Left ventricle myocardium inferior (tissue), 1 donor: Measurements from ENCODE around the gene ARIH1. TPM values are rescaled to one million over a fixed set of nuclear protein-coding genes. Genes with fewer than 3 reads are reported as not detected.
"Not testable (repeated sequence)": the region's sequence is repeated elsewhere in the genome, so short reads cannot be mapped to it uniquely, and the experiment has no call there.

Source experiments
- DNase-seq: peaks from one replicate; pipeline ENCODE4 v3.0.0-alpha.2; 2020
- H3K27ac ChIP-seq: fragments of 200-600 bp; replicated peaks from 2 replicates; pipeline ENCODE4 v1.8.0; 2021
- H3K27me3 ChIP-seq: fragments of 200-600 bp; 2 replicates; pipeline ENCODE4 v1.8.0; 2021; ENCODE audit warnings: low read depth
- H3K36me3 ChIP-seq: fragments of 200-600 bp; 2 replicates; pipeline ENCODE4 v1.8.0; 2021
- H3K4me1 ChIP-seq: fragments of 200-600 bp; 2 replicates; pipeline ENCODE4 v1.8.0; 2021
- H3K4me3 ChIP-seq: fragments of 200-600 bp; 2 replicates; pipeline ENCODE4 v1.8.0; 2021; ENCODE audit warnings: mild to moderate bottlenecking, moderate library complexity
- H3K9me3 ChIP-seq: fragments of 200-600 bp; replicated peaks from 2 replicates; pipeline ENCODE4 v1.8.0; 2021
- intact Hi-C: fragments of 100-400 bp; cut with micrococcal nuclease; formaldehyde crosslinking; loops from one replicate; pipeline ENCODE4 v1.11.0; 2022
- total RNA-seq: library from RNA; stranded (reverse); fragmentation: NEBNext Ultra II Directional; extraction: Animal tissue kit (Norgen Biotek cat#: 25700); gene quantifications from one replicate; pipeline ENCODE4 v1.2.1, GENCODE V29; 2021
- TF ChIP-seq, protein P1 (sequence below): fragments of 200-600 bp; IDR thresholded peaks from 2 replicates; pipeline ENCODE4 v1.8.0; 2021; ENCODE audit warnings: antibody characterized with exemption, mild to moderate bottlenecking, borderline replicate concordance
- donor health status: DM: no; HTN: yes; CAD: no; lungs with severe emphysema.

The ARIH1 gene
- total RNA-seq, 1 donor from 2014 or later = 179 TPM

DNA sequence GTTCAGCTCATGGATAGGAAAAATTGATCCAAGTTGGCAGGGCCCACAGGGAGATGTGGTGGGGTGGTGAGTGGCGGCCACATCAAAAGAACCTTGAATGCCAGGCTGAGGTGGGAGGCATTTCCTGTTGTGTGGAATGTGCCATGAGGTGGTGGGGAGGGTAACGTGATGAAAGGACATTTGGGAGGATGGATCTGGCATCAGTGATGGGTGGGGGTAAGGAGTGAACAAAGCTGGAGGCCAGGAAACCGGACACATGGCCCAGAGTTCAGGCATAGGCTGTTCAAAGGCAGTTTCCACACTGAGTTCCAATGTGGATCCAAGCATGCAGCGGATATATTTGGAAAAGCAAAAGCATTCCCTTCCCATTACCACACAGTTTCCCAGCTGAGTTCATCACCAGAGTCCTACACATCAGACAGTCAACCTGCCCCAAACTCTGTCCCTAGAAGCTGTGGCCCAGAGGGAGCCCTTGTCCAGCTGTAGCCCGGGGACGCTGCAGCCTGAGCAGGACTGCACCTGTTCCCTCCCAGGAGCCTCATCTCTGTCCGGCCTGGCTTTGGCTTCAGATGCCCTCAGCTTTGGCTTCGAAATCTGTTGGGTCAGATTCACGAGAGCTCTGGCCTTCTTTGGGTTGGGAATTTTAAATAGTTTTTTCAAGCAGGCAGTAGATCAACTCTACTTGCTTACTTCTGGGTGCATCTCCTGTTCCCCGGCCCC is 142.5 kb downstream of the ARIH1 start:
- Histone ChIP-seq H3K27ac (no peak overlapping the region), H3K4me1 (peaks cover 12% of the 10 kb centered on the region)

DNA sequence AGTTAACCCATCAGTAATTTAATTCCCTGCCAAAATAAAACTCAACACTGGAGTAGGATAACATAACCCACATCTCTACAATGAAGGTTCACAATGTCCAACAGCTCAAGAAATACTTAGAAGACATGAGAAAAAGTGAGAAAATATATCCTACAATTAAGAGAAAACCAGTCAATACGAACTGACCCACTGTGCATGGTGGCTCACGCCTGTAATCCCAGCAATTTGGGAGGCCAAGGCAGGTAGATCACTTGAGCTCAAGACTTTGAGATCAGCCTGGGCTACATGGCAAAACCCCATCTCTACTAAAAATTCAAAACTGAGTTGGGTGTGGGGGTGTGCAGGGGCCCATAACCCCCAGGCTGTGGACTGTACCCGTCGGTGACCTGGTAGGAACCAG is 149.7 kb downstream of the ARIH1 start:
- DNase-seq, H3K9me3 ChIP-seq, H3K4me1 ChIP-seq, H3K27ac ChIP-seq, H3K36me3 ChIP-seq, H3K4me3 ChIP-seq, H3K27me3 ChIP-seq, intact Hi-C loops: not testable (repeated sequence)

More for the DNA sequence above, 142.5 kb downstream of the ARIH1 start:
- Histone ChIP-seq H3K9me3 (no peaks in the 10 kb centered on the region), H3K36me3 (no peaks in the 10 kb centered on the region), H3K4me3 (no peak overlapping the region), H3K27me3 (no peaks in the 10 kb centered on the region)
- DNase-seq = no peak
- TF ChIP-seq, protein P1, sequence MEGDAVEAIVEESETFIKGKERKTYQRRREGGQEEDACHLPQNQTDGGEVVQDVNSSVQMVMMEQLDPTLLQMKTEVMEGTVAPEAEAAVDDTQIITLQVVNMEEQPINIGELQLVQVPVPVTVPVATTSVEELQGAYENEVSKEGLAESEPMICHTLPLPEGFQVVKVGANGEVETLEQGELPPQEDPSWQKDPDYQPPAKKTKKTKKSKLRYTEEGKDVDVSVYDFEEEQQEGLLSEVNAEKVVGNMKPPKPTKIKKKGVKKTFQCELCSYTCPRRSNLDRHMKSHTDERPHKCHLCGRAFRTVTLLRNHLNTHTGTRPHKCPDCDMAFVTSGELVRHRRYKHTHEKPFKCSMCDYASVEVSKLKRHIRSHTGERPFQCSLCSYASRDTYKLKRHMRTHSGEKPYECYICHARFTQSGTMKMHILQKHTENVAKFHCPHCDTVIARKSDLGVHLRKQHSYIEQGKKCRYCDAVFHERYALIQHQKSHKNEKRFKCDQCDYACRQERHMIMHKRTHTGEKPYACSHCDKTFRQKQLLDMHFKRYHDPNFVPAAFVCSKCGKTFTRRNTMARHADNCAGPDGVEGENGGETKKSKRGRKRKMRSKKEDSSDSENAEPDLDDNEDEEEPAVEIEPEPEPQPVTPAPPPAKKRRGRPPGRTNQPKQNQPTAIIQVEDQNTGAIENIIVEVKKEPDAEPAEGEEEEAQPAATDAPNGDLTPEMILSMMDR = no peak
- intact Hi-C loops = no loop called here

DNA sequence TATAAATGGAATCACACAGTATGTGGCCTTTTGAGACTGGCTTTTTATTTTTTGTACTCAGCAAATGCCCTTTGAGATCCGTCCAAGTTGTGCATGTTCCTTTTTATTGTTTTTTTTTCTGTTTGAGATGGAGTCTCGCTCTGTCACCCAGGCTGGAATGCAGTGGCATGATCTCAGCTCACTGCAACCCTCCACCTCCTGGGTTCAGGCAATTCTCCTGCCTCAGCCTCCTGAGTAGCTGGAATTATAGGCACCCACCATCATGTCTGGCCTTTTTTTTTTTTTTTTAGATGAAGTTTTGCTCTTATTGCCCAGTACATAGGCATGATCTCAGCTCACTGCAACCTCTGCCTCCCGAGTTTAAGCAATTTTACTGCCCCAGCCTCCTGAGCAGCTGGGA is 152.0 kb downstream of the ARIH1 start:
- intact Hi-C loops, H3K27me3 ChIP-seq, H3K36me3 ChIP-seq, H3K27ac ChIP-seq, H3K4me1 ChIP-seq, H3K4me3 ChIP-seq, H3K9me3 ChIP-seq, DNase-seq: not testable (repeated sequence)

DNA sequence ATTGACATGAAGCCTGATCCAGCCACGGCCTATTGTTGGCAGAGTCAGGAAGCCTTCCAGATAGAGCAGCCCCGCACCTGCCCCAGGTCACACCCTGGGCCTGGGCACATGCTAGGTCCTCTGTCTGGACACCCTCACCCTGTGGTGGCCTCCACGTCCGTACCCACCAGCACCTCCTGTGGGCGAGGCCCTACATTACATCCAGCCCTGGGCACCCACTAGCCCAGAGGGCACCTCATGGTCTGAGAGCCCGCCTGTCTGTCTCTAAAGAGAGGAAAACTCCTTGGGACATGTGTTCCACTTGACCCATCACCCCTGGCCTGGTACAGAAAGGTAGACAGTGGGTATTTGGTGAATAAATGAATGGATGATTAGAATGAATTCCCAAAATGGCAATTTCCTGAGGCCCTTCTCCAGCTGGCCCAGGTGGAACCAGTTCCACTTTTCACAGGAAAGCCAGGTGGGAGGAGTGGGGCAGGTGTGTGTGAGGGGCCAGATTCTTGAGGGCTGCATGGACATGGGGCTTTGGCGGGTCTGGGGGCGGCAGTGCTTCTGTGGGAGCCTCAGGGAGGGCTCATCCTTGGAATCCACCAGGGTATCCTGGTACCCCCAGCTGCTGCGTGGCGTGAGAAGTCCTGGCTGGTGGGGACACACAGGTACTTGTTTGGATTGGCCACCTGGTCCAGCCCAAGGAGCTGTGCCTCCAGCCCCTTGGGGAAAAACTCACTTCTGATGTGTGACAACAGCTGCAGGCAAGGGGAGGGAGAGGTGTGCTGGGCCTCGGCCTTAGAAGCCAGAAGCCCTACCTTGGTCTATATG is 154.3 kb downstream of the ARIH1 start:
- H3K36me3 ChIP-seq, H3K4me3 ChIP-seq, intact Hi-C loops, DNase-seq, H3K27me3 ChIP-seq, H3K4me1 ChIP-seq, H3K9me3 ChIP-seq, H3K27ac ChIP-seq: not testable (repeated sequence)
- TF ChIP-seq, protein P1 = peak; percentile 19

DNA sequence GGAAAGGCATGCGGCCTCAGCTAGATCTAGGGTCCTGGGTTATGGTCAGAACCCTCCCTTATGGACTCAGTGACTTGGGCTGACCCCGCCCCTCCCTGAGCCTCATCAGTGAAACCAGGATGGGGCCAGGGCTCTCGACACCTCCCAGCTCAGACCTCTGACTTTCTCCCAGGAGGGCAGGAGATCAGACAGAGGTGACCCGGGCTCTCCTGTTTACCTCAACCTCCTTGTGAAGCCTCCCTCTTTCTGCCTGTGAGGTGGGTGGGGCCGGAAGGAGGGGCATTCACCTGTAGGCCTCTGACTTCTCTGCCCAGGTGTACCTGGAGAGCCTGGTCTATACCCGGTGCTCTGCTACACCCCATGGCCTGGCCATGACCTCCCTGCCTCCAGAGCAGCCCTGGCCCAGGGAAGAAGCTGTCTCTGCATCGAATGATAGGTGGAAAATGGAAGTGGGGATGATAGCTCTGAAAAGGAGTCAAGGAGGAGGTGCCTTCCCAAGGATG is 155.0 kb downstream of the ARIH1 start:
- H3K4me3 ChIP-seq, H3K27ac ChIP-seq, H3K9me3 ChIP-seq, intact Hi-C loops, H3K27me3 ChIP-seq, DNase-seq, H3K4me1 ChIP-seq, H3K36me3 ChIP-seq: not testable (repeated sequence)

DNA sequence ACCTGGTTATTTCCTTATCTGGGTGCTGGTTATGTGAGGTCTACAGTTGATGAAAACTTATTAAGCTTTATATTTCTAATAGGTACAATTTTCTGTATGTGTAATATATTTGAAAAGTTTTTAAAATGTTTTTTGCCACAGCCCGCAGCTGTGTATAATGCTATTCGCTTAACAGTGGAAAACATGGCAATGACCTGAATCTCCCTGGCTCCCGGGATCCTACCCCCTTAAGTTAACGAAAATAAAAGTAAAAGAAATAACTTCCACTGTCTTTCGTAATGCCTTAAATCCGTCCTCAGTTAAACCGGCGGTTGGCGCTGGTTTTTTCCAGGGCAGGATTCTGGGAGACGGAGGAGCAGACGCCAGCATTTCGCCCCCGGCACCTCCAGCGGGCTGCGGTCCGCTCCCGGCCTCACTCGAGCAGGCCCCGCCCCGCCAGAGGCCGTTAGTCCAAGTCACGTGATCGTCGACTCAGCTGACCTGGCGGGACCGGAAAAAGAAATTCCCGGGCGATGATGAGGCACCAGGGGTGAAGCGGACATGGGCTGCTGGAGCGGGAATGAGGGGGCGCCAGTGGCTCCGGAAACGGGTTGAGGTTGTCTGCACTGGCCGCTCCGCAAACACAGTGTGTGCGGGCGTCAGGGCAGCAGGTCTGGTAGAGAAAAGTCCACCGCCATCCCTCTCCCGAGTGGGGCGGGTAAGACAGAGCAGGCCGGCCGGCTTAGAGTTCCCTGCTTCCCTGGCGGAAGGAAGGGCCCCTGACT is 162.6 kb downstream of the ARIH1 start:
- peak; percentile 79 for DNase-seq

DNA sequence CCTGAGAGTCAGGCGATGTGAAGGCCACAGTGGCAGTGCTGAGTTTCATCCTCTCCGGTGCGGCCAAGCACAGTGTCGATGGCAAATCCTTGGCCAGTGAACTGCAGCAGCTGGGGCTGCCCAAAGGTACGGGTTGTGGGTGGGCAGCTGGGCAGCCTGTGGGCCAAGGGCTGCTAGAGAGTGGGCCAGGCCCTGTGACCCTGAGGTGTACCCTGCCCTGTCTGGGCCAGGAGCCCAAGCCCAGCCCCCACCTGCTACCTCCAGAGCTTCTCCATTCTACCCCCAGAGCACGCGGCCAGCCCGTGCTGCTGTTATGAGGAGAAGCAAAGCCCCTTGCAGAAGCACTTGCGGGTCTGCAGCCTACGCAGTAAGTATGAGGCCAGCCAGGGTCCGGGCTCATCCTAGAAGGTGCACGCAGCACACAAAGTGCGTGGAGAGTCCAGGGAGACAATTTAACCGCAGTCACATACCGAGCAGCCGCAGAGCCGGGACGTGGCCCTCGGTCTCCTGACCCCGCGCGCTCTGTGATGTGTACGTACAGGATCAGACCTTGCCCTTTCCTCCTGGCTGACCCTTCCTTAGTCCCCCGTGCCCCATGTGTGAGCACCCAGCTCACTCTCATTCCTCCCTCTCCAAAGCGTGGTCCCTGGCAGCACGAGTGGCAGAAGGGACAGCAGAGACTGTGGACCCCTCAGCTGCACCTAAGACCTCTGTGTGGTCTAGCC is 165.8 kb downstream of the ARIH1 start:
- H3K27ac ChIP-seq, H3K27me3 ChIP-seq, H3K4me1 ChIP-seq, H3K9me3 ChIP-seq, H3K4me3 ChIP-seq, intact Hi-C loops, DNase-seq, H3K36me3 ChIP-seq: not testable (repeated sequence)

More for the DNA sequence above, 162.6 kb downstream of the ARIH1 start:
- H3K27me3 ChIP-seq, H3K36me3 ChIP-seq, H3K9me3 ChIP-seq, H3K4me1 ChIP-seq, intact Hi-C loops: not testable (repeated sequence)
- Histone ChIP-seq H3K27ac (peak overlapping the region; percentile 63), H3K4me3 (peak overlapping the region; percentile 58)

DNA sequence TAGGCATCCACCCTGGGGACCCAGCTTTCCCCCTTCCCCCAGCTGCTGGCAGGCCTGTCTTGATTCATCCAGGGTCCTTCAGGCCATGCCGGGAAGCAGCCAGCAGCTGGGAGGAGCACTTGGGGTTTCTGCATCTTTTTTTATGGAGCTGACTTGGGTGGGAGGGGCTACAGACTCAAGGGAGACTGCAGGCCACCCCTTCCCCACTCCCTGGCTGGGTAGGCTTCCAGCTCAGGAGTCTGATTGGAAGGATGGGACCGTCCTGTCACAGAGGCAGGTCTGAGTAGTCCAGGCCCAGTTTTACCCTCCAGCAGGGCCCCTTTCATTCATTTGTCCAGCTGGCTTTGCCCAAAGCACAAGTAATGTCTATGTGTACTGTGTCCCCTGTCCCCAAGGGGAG is 168.1 kb downstream of the ARIH1 start:
- H3K9me3 ChIP-seq, intact Hi-C loops, H3K4me1 ChIP-seq, H3K27ac ChIP-seq, H3K27me3 ChIP-seq, H3K36me3 ChIP-seq, H3K4me3 ChIP-seq, DNase-seq: not testable (repeated sequence)

DNA sequence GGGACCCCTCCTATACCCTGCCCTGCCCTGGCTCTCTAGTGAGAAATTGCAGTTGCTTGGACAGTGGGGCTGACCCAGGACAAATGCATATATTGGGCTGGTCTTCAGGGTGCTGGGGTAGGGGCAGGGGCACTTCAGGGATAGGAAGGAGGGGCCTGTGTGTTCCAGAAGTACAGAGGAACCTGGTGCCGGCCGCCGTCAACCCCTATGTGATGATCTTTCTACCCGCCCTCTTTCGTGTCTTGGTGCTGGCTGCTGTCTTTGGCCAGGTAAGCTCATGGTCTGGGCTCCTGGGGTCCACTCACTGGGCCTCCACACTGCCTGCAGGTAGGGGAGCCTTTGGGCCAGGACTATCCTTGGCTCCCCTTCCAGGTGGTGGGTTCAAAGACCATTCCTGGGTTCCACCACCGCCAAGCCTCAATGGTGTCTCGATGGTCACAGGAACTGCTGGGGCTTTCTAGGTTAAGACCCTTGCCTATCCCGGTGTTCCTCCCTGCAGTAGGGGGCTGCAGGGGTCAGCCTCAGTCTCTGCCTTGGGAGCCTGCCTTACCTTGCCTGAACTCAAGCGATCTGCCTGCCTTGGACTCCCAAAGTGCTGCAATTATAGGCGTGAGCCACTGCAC is 174.6 kb downstream of the ARIH1 start:
- H3K4me1 ChIP-seq, DNase-seq, H3K4me3 ChIP-seq, H3K36me3 ChIP-seq, H3K27me3 ChIP-seq, intact Hi-C loops, H3K27ac ChIP-seq, H3K9me3 ChIP-seq: not testable (repeated sequence)
